Stimulated activated CD4-positive, alpha-beta T cell treated with anti-CD3 and anti-CD28 coated beads, Interleukin-12 subunit alpha, Interleukin-12 subunit beta, amount 100 ng/mL, for 4 hours (primary cell): ENCODE results near the gene GIPR.
"Not testable (repeated sequence)": the region's sequence is repeated elsewhere in the genome, so short reads cannot be mapped to it uniquely, and the experiment has no call there.

ENCODE experiments used
- DNase-seq: peaks from one replicate; pipeline ENCODE4 v3.0.0-alpha.2; 2020

Gene GIPR

DNA sequence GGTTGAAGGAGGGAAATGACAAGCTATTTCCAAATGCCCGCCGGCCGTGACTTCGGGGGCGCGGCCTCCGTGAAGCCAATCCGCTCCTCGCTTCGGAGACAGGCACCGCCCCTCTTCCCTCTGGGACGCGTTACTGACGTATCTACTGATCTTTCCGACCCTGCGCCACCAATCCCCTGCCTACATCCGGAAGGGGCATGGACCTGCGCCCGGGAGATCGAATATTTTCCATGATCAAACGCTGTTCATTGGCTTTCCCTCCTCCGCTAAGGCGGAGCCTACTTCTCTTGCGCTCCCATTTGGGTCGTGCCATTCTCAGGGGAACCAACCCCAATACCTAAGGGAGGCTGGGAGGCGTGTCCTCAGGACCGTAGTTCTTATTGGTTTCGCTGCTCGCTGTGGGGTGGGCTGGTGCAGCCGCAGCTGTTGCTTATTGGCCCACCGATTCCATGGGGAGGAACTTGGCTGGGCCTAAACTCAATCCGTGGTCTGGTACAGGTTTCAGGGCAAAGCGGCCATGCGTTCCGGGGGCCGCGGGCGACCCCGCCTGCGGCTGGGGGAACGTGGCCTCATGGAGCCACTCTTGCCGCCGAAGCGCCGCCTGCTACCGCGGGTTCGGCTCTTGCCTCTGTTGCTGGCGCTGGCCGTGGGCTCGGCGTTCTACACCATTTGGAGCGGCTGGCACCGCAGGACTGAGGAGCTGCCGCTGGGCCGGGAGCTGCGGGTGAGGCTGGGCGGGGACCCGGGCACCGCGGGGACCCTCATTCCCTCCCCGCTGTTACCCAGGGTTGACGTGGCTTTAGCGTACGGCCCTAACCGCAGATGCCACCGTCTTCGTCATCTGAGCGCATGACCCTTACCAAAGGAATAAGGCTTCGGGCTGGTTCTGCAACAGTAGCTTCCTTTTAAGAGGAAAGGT, 24.4 kb downstream of the GIPR start, which contains the start of gene QPCTL:
TSS of gene QPCTL (plus strand) at position 480 of the 919 bp plus-strand sequence. CDS start at position 518, 38 bp downstream.
- peak; percentile 91 for DNase-seq

DNA sequence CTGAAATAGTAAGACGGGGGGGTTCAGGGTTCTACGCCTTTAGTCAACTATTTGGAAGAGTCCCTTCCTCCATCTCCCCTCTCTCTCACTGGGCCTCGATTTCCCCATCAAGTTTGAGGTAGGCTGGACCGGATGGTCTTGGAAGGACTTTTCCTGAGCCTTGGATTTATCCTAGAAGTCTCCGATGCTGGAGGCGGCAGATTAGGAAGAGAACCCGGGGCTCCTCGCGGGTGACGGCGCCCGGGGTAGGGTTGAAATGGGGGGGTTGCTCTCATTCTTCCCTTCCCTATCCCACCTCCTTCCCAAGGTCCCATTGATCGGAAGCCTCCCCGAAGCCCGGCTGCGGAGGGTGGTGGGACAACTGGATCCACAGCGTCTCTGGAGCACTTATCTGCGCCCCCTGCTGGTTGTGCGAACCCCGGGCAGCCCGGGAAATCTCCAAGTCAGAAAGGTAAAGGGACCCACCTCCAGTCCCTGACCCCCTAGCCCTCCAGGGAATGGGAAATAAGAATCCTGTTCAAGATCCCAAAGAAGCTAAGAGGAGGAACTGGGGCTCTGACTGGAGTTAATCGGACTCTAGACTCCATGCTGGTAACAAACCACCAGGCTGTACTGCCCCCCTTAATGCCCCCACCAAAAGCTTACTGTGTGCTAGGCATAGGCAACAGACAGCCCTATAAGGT, 25.2 kb downstream of the GIPR start:
- DNase-seq: peak; percentile 79

DNA sequence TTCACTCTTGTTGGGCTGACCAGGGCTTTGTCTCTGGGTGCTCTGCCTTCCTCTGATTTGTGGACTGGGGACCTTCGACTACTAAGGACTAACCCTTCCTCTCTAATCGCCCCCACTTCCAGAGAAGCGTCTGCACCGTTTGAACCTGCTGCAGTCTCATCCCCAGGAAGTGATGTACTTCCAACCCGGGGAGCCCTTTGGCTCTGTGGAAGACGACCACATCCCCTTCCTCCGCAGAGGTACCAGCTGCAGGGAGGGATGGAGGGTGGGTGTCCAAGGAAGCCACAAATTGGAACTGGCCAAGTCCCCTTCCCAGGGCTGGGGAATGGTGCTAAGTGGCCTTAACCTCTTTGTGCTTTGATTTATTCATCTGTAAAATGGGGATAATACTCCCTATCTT, 33.7 kb downstream of the GIPR start:
- no peak for DNase-seq

DNA sequence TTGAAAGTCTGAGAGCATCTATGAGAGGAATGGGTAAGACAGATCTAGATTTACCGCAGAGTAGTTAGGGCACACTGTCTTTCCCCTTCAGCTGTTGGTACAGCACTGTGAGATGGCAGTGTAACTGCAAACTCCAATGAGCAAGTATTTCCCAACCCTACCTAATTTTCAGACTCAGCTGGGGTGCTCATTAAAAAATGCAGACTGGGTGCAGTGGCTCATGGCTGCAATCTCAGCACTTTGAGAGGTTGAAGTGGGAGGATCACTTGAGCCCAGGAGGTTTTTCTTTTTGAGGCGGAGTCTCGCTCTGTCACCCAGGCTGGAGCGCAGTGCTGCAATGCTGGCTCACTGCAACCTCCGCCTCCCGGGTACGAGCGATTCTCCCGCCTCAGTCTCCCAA, 37.1 kb downstream of the GIPR start:
- no peak for DNase-seq

DNA sequence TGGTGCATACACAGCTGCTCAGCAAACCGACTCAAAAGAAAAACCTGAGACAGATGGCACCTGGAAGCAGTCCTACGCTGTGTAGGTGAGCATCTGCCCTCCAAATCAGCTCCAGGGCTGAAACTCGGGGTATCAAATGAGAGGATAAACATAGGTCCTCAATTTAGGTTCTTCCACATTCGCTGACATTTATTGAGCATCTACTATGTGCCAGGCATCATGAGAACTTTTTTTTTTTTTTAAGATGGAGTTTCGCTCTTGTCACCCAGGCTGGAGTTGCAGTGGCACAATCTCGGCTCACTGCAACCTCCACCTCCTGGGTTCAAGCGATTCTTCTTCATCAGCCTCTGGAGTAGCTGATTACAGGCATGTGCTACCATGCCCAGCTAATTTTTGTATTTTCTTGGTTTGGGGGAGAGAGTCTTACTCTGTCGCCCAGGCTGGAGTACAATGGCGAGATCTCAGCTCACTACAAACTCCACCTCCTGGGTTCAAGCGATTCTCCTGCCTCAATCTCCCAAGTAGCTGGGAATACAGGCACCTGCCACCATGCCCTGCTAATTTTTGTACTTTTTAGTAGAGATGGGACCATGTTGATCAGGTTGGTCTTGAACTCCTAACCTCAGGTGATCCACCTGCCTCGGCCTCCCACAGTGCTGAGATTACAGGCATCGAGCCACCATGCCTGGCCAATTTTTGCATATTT, 37.8 kb downstream of the GIPR start:
- no peak for DNase-seq

DNA sequence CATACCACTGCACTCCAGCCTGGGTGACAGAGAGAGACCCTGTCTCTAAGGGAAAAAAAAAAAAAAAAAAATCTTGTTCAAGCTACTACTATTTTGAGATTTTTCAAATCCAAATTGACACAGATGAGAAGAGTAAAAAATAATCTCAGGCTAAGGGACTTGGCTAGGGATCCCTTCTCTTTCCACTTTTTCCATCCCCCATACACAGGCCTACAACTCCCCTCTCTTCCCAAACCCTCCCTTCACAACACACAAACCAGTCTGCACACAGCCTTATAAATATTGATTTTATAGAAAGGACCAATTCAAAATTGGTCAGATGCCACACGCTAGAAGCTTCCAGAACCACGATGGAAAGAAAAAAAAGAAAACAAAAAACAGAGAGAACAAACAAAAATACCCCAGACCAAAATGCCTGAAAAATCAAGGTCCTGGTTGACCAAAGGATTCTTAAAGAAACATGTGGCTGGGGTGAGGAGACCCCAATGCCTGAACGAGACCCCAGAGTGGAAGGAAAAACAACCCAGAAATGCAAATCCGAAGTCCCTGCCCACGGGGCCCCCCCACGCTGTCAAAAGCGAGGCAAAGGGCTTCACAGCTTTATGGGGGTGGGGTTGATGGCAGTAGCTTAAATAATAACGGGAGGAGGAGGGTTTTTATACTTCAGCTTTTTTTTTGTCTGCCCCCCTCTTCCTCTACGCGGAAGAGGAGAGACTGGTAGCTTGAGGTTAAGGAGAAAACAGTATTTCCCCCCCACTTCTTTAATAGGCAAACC, 42.5 kb downstream of the GIPR start:
- DNase-seq: no peak

DNA sequence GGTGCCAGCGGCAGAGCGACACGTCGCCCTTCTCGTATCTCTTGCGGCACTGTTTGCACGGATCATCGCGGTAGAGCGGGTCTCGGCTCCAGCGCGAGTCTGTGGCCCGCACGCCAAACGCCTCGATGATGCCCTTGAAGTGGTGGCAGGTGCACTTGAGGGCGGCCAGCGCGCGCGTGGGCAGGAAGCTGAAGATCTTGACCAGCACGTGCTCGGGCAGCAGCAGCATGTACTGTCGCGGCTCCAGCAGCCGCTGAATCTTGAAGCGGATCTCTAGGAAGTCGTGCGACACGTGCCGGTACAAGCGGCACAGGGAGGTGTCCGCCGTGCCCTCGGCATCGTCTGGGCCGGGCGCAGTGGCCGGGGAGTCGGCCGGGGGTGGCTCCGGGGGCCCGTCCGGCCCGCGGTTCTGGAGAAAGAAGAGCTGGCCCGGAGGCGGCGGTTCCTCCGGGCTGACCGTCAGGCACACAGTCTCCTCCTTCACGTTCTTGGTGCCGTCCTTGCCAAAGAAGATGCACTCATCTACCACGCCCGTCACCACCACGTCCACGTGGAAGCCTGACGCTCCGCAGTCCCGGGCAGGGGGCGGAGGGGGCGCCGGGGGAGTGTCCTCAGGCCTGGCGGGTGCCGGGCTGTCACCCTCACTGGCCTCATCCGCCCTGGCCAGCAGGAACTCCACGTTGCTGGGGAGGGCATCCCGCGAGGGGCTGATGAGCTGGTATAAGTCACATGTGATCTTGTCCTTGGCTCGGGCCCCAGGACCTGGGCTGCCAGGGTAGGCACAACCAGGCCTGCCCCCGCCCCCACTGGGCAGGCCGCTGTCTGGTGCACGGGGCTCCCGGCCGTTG, 44.1 kb downstream of the GIPR start:
- no peak for DNase-seq

DNA sequence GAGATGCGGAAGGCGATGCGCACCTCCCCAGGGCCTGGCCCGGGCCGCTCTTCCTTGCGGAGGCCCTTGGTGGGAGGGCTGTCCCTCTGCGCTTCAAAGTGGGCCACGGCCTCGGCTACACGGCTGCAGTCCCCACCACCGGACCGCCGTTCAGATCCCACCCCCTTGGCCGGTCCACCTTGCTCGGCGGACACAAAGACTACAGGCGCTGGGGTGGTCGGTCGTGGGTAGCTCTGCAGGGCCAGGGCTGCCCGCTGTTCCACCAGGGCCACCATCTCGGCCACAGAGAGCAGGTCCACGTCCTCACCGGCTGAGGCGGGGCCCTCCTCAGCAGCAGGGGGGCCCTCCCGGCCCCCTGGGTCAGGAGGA, 44.7 kb downstream of the GIPR start:
- no peak for DNase-seq

DNA sequence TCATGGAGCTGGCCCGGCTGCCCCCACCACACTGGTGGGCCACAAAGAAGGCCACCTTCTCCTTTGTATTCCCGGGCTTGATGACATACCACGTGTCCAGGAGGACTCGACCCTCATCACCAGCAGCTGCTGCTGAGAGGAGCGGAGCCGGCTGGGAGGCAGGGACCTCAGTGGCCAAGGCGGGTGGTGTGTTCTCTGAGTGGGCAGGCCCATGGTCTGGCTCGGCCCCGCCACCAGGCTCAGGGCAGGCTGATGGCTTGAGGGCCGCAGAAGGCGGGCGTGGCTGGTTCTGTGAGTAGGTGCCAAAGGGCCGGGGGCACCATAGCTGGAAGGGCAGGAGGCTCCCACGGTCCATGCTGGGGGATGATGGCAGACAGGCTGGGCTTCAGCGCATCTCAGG, 45.1 kb downstream of the GIPR start:
- no peak for DNase-seq

DNA sequence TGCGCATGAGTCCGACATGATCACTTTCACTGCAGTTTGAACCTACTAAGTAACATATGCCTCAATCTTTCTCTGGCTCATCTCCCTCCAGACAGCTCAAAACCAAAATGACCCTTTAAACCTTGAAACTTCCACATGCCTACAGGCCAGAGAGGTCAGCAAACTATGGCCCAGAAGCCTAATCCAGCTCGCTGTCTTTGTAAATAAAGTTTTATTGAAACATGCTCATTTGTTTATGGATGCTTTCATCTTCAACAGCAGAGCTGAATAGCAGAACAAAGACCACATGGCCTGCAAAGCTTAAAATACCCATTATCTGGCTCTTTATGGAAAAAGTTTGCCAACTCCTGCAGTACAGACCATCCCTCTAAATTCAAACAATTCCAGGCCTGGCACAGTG, 47.1 kb downstream of the GIPR start:
- DNase-seq: no peak

DNA sequence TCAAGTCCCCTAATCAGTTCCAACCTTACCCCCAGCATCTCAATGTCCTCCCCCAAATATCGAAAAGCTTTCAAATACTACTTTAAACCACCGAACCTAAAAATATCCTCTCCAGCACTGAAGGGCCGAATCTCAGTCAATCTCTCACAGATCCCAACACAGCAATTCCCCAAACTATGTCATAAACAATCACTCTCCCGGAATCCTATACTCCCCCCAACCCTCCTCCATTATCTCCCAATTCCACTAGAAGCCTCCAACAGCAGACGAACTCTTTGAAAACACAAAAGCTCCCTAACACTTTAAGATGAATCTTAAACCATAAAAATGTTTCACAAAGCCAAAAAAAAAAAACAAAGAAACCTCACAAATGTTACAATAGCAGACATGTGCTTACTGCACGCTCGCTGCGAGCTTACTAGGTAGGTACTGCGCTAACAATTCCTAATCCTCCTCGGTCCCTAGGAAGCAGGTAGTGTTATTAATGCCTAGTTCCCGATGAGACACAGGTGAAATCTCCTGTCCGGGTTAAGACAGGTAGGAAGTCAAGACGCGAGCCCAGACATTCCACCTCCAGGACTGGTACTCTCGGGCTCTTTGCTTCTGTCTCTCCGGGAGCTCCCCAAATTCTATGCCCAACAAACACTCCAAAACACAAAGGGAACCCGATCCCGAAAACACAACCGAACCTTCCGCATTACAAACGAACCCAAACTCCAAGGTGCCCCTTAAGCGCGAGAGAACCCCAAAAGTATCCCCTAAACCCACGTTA, 48.5 kb downstream of the GIPR start:
- DNase-seq: no peak

DNA sequence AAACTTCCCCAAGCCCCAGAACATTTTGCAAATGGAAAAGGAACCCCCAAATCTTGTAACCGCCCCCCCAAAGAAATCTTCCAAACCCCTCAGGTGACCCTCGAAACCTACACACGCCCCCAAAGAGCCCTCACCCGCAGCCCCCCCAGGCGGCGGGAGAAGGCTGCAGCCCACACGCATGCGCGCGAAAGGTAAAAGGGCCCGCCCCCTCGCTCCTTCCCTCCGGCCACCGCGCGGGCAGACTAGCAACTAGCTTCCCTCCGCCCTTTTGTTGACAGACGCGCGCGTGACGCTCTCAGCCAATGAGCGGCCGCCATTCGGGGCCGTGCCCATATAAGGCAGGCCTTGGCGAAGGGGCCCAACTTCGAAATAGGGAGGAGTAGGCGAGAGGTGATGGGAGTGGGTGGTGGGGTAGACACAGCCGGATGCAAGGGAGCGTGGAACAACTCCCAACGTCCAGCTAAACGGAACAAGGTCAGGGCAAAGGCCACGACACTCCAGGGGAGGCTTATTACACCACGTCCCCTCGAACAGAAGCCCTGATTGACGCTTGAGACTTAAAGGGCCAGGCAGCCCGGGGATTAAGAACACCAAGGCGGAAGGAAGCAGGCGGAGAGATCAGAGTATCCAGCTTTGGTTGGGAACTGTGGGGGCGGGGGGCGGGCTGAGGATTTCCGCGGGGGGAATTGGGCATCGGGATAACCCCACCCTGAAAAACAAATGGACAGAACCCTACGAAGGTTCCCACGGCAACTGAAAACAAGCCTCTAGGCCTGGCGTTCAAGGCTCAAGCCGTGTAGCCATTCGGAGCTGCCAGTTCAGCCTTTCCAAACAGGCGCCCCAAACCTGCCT, 49.3 kb downstream of the GIPR start:
- peak; percentile 95 for DNase-seq

DNA sequence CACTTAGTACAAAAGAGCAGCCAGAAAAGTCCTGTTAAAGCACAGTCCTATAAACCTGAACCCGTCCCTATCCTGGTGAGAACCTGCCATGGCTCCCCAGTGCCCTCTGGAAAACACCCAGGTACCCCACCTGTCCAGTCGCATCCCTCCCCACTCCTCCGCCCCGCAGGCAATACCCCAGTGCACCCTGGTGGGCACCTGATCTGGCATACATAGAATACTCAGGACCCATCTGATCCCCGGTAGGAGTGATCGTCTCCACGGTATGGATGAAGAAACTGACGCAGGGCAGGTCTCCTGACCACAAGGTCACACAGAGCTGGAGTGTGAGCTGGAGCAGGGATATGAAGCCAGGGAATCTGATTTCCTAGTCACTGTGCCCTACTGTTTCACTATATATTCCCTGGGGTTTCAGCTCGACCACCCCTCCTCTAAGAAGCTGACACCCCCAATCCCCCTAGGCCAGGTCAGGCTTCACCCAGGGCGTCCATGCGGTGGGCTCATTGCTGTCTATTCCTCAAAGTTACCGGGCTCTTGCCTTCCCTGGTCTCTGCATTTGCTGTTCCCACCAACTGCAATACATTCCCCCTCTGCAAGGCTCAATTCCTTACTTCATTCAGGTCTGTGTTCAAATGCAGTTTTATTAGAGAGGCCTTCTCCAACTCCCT, 50.1 kb downstream of the GIPR start:
- no peak for DNase-seq

DNA sequence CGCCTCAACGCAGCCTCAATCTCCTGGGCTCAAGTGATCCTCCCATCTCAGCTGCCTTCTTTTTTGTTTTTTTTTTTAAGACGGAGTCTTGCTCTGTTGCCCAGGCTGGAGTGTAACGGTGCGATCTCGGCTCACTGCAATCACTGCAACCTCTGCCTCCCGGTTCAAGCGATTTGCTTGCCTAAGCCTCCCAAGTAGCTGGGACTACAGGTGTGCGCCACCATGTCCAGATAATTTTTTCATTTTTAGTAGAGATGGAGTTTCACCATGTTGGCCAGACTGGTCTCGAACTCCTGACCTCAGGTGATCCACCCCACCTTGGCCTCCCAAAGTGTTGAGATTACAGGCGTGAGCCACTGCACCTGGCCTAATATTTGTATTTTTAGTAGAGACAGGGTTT, 52.0 kb downstream of the GIPR start:
- not testable (repeated sequence) for DNase-seq

DNA sequence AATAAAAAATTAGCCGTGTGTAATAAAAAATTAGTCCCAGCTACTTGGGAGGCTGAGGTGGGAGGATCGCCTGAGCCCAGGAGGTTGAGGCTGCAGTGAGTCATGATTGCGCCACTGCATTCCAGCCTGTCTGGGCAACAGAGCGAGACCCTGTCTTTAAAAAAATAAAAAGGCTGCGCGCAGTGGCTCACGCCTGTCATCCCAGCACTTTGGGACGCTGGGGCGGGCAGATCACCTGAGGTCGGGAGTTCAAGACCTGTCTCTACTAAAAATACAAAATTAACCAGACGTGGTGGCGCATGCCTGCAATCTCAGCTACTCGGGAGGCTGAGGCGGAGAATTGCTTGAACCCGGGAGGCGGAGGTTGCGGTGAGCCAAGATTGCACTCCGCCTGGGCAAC, 60.7 kb downstream of the GIPR start:
- DNase-seq: not testable (repeated sequence)

DNA sequence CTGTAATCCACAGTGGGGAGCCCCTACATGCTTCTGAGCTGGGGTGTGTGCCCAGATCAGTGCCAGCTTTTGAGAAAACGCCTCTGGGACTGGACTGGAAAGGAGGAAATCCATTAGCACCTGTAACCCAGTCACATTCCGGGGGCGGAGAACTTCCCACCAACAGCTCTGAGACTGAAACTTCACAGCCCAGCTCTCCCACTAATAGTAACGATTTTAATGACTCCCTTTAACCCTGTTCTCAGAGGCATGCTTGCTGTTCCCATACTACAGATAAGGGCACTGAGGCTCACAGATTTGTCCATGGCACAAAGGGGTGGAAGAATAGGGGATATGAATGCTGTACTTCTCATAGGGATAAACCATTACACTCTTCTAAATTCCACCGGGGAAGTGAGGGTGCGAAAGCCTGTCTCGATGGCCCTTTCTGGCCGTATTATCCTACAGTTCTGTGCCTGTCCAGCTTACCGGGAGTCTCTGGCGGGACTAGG, 61.8 kb downstream of the GIPR start:
- DNase-seq: no peak

DNA sequence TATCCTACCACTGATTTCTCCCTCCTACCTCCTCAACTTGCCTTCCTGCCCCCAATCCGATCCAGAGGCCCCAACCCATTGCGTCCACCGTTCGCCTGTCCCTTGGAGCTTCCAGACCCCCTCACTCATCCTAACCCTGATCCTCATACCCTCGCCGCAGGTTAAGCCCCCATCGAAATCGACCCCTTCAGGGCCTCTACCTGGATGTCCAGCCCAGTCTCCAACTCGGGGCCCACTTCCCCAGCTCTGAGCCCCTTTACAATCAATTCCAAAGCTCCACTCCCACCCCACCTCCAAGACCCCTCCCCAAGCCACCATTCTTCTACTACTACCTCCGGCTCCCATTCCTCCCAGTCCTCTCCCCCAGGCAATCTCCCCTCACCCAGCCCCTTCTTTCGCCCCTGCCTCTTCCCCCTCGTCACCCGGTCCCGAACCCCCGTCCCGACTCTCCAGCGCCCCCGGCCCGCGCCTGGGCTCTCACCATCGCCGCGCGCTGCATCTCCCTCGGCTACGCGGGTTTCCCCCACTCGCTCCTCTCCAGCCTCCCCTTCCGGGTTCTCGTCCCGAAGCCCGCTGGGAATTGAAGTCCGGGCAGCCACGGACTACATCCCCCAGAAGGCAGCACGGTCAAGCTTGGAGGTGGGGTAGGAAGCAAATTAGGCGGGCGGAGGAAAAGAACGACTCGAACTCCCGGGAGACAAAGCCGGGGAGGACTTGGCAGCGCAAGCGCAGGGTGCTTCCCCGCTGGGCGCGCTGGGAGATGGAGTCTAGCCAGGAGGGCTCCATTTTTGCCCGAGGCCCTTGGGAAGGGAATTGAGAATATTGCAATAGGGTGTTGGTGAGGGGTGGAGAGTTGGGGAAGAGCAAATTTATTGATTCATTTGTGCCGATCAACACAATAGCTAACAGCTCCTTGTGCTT, 62.6 kb downstream of the GIPR start, which contains the start of gene FBXO46:
TSS of gene FBXO46 (minus strand) at position 529 of the 921 bp plus-strand sequence. CDS start 17,401 bp downstream, outside the sequence.
- peak; percentile 89 for DNase-seq
